A549 treated with CORT108297 at 1 μM for 4 hours (cell line): Measurements from ENCODE around the gene ZNF136. TPM values are rescaled to one million over a fixed set of nuclear protein-coding genes. Genes with fewer than 3 reads are reported as not detected.

Experiments used
- total RNA-seq: library from RNA; stranded (reverse); fragments of 200-300 nt; extraction: Qiagen RNA extraction; gene quantifications from 5 replicates; pipeline ENCODE4 v1.2.3, GENCODE V29; 2022

Gene ZNF136
- 1.2 to 2.0 TPM (median 1.7 TPM) in 5 replicates for total RNA-seq

GRCh38 chr19:12162882-12163806 is at the start of gene ZNF136:
TSS of gene ZNF136 (plus strand) at chr19:12163096. CDS start at chr19:12163204, 108 bp downstream.

GRCh38 chr19:12139885-12140544 is 22.9 kb upstream of the ZNF136 start, which contains the start of gene ZNF20:
TSS of gene ZNF20 (minus strand) at chr19:12140350. CDS start at chr19:12140182, 168 bp downstream.

GRCh38 chr19:12156223-12157058 is 6.5 kb upstream of the ZNF136 start, which contains the start of gene ZNF625:
TSS of gene ZNF625 (minus strand) at chr19:12156734. CDS start at chr19:12156558, 176 bp downstream.

Other genes starting within 250 kb of the ZNF136 start
- 0.26 to 0.55 TPM (median 0.29 TPM) in 5 replicates for gene ZNF700, start 238.0 kb upstream of the ZNF136 start, total RNA-seq
- not detected in 5 replicates for gene ZNF763, start 198.1 kb upstream of the ZNF136 start, total RNA-seq
- not detected in 5 replicates for gene ZNF433, start 127.4 kb upstream of the ZNF136 start, total RNA-seq
- gene ZNF878, start 110.1 kb upstream of the ZNF136 start, total RNA-seq: not detected in 5 replicates
- gene ZNF844, start 98.4 kb upstream of the ZNF136 start, total RNA-seq: not detected in 5 replicates
- gene ZNF20, start 22.7 kb upstream of the ZNF136 start, total RNA-seq: 0.12 to 0.37 TPM (median 0.20 TPM) in 5 replicates
- not detected in 5 replicates for gene ZNF625, start 6.4 kb upstream of the ZNF136 start, total RNA-seq
- 0.36 to 1.1 TPM (median 0.61 TPM) in 5 replicates for gene ZNF44, start 131.8 kb downstream of the ZNF136 start, total RNA-seq
- not detected in 5 replicates for gene ZNF563, start 170.5 kb downstream of the ZNF136 start, total RNA-seq
- not detected in 5 replicates for gene ZNF442, start 202.6 kb downstream of the ZNF136 start, total RNA-seq
- gene ZNF799, start 238.2 kb downstream of the ZNF136 start, total RNA-seq: 1.4 to 2.3 TPM (median 1.6 TPM) in 5 replicates